ENCODE results near the gene DENND2D. TPM values are rescaled to one million over a fixed set of nuclear protein-coding genes. Genes with fewer than 3 reads are reported as not detected.
A peak's percentile ranks its signal among the peaks of the same experiment; 100 is the strongest.

Gene DENND2D
- total and polyA plus RNA-seq, 2 donors from 2014 or later: 45.3 to 81.0 TPM

DNA sequence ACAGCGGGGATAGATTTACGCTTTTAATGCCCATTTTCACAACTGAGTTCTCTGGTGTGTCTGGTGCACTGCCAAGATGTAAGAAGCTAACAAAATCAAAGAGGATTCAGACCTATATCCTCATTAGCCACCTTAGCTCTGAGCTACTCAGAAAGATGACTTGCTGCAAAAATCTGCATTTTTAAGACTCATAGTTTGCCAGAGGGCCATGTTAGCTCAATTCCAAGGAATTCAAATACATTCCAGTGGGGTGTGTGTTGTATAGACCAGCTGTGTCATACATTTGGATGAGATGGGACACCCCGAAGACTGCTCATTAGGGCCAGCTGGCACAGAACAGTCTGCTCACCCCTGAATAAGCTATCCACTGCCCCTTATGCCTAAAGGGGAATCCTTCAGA is 8.9 kb downstream of the DENND2D start:
- no peak overlapping the region for H3K9ac ChIP-seq (ENCODE audit: low read length in 3 of 3)
- no peaks in the 10 kb centered on the region for H3K27me3 ChIP-seq (ENCODE audit: control insufficient read depth, insufficient read depth, low read length)
- intact Hi-C loops (cut with DNase I): no loop called here
- TF ChIP-seq, protein P1, sequence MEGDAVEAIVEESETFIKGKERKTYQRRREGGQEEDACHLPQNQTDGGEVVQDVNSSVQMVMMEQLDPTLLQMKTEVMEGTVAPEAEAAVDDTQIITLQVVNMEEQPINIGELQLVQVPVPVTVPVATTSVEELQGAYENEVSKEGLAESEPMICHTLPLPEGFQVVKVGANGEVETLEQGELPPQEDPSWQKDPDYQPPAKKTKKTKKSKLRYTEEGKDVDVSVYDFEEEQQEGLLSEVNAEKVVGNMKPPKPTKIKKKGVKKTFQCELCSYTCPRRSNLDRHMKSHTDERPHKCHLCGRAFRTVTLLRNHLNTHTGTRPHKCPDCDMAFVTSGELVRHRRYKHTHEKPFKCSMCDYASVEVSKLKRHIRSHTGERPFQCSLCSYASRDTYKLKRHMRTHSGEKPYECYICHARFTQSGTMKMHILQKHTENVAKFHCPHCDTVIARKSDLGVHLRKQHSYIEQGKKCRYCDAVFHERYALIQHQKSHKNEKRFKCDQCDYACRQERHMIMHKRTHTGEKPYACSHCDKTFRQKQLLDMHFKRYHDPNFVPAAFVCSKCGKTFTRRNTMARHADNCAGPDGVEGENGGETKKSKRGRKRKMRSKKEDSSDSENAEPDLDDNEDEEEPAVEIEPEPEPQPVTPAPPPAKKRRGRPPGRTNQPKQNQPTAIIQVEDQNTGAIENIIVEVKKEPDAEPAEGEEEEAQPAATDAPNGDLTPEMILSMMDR (IDR thresholded peaks at IDR 0.05; ENCODE audit: borderline replicate concordance, extremely low read depth, insufficient read depth): no peak
- FAIRE-seq (no peak), DNase-seq (no peak)
- no peaks in the 10 kb centered on the region for H3K9me3 ChIP-seq (ENCODE audit: control insufficient read depth in 2 of 3, insufficient read depth in 1 of 3, low read length in 3 of 3)
- H3K4me3 ChIP-seq (ENCODE audit: low read length in 3 of 3): no peak overlapping the region
- H3K36me3 ChIP-seq (ENCODE audit: control insufficient read depth in 2 of 3, insufficient read depth in 3 of 3, low read length in 3 of 3): peaks cover 0 to 33% (median 17%) of the 10 kb centered on the region in 3 donors
- H3K27ac ChIP-seq (ENCODE audit: low read depth in 2 of 2, low read length in 2 of 2): peak overlapping the region in 1 of 2 donors; percentile 47
- peaks cover 0 to 26% (median 21%) of the 10 kb centered on the region in 3 donors for H3K4me1 ChIP-seq (ENCODE audit: control insufficient read depth in 2 of 3, insufficient read depth in 2 of 3, low read depth in 1 of 3, low read length in 3 of 3)

DNA sequence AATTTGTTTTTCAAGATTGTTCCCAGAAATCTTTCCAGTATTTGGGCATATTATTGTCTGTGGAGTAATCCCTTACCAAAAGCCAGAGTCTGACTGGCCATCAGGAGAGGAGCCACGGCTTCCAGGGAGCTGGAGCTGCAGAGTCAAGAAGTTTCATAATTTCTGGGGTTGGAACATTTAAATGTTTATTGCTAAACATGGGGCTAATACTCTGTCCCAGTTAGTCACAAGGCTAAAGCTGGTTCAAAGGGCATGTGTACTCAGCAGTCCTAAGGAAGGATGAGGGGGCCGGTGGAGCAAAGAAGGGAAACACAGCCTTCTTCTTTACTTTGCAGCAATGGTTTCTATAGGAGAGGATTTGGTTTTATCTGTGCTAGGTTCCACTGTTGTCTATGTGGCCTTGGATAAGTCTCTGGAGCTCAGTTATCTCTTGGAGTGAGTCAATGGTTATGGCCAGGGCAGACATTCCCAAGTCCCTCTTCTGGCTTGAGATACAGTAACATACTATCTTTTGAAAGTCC is 9.5 kb downstream of the DENND2D start:
- TF ChIP-seq, protein P1 (IDR thresholded peaks at IDR 0.05; ENCODE audit: borderline replicate concordance, extremely low read depth, insufficient read depth): no peak
- FAIRE-seq (no peak), DNase-seq (no peak)
- no peaks in the 10 kb centered on the region for H3K9me3 ChIP-seq (ENCODE audit: control insufficient read depth in 2 of 3, insufficient read depth in 1 of 3, low read length in 3 of 3)
- intact Hi-C loops (cut with DNase I): no loop called here
- no peaks in the 10 kb centered on the region for H3K27me3 ChIP-seq (ENCODE audit: control insufficient read depth, insufficient read depth, low read length)
- no peak overlapping the region for H3K4me3 ChIP-seq (ENCODE audit: low read length in 3 of 3)
- peak overlapping the region; percentile 8 to 49 for H3K27ac ChIP-seq (ENCODE audit: low read depth in 2 of 2, low read length in 2 of 2)
- H3K36me3 ChIP-seq (ENCODE audit: control insufficient read depth in 2 of 3, insufficient read depth in 3 of 3, low read length in 3 of 3): peaks cover 0 to 33% (median 18%) of the 10 kb centered on the region in 3 donors
- H3K9ac ChIP-seq (ENCODE audit: low read length in 3 of 3): no peak overlapping the region
- H3K4me1 ChIP-seq (ENCODE audit: control insufficient read depth in 2 of 3, insufficient read depth in 2 of 3, low read depth in 1 of 3, low read length in 3 of 3): peaks cover 0 to 26% (median 21%) of the 10 kb centered on the region in 3 donors

DNA sequence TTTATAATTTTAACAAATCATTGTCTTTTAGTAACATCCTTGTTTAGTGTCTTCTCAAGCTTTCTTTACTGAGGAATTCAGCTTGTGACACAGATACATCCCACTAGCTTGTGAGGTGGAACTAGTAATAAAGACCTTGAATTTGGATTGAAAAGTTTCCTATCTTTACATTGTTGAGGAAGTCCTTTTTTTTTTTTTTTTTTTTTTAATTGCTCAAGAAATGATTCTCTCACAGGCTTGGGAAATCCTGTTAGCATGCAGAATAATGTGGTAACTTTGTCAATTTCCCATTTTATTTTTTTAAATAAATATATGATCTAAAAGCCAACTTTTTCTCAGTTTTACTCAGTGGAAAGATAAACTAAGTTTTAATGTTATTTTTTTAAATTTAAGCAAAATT is 15.8 kb downstream of the DENND2D start:
- H3K9ac ChIP-seq (ENCODE audit: low read length in 3 of 3): no peak overlapping the region
- no peak for DNase-seq
- intact Hi-C loops (cut with DNase I): no loop called here
- no peaks in the 10 kb centered on the region for H3K4me1 ChIP-seq (ENCODE audit: control insufficient read depth in 2 of 3, insufficient read depth in 2 of 3, low read depth in 1 of 3, low read length in 3 of 3)
- no peaks in the 10 kb centered on the region for H3K9me3 ChIP-seq (ENCODE audit: control insufficient read depth in 2 of 3, insufficient read depth in 1 of 3, low read length in 3 of 3)
- peak; percentile 71 for FAIRE-seq
- H3K4me3 ChIP-seq (ENCODE audit: low read length in 3 of 3): no peak overlapping the region
- TF ChIP-seq, protein P1 (IDR thresholded peaks at IDR 0.05; ENCODE audit: borderline replicate concordance, extremely low read depth, insufficient read depth): no peak
- no peaks in the 10 kb centered on the region for H3K27me3 ChIP-seq (ENCODE audit: control insufficient read depth, insufficient read depth, low read length)
- peaks cover 0 to 36% (median 11%) of the 10 kb centered on the region in 3 donors for H3K36me3 ChIP-seq (ENCODE audit: control insufficient read depth in 2 of 3, insufficient read depth in 3 of 3, low read length in 3 of 3)
- H3K27ac ChIP-seq (ENCODE audit: low read depth in 2 of 2, low read length in 2 of 2): no peak overlapping the region

All from kidney (tissue), 14 donors.